Urinary bladder (tissue), 4 donors: ENCODE results near the gene PADI3. TPM values are rescaled to one million over a fixed set of nuclear protein-coding genes. Genes with fewer than 3 reads are reported as not detected.
"Not testable (repeated sequence)": the region's sequence is repeated elsewhere in the genome, so short reads cannot be mapped to it uniquely, and the experiment has no call there.

Experiments used
- DNase-seq: peaks from one replicate; pipeline ENCODE4 v3.0.0-alpha.2; 2015; ENCODE audit errors: extremely low spot score
- H3K27ac ChIP-seq: one replicate; pipeline ENCODE4 v1.5.1; 2013; ENCODE audit warnings: low read depth, mild to moderate bottlenecking, moderate library complexity
- H3K36me3 ChIP-seq: one replicate; pipeline ENCODE4 v1.6.1; 2013; ENCODE audit warnings: mild to moderate bottlenecking, moderate library complexity; ENCODE audit not compliant: insufficient read depth
- H3K4me1 ChIP-seq: one replicate; pipeline ENCODE4 v1.6.1; 2013; ENCODE audit warnings: mild to moderate bottlenecking, moderate library complexity; ENCODE audit not compliant: insufficient read depth
- H3K4me3 ChIP-seq: one replicate; pipeline ENCODE4 v1.5.1; 2013; ENCODE audit warnings: low read depth, low read length
- WGBS: extraction: QIAGEN DNeasy Blood & Tissue Kit; methylation state at CpG from one replicate; pipeline ENCODE4 v1.1.7; 2013; 5-methylcytosine and 5-hydroxymethylcytosine counted together
- polyA plus RNA-seq: library from polyadenylated mRNA; stranded (reverse); fragments of 200-250 nt; gene quantifications from one replicate; pipeline ENCODE4 v1.2.3, GENCODE V29; 2013
- small RNA-seq: library from RNA; depleted of rRNA; stranded (forward); fragments of <200 nt; gene quantifications from one replicate; pipeline ENCODE3, GENCODE V24; 2014
- total RNA-seq: library from RNA; depleted of rRNA; stranded (reverse); fragments of >200 nt; gene quantifications from one replicate; pipeline ENCODE4 v1.2.3, GENCODE V29; 2014
- donor health status: healthy with polysubstance abuse.
- donor health status: healthy.

The PADI3 gene
- total and polyA plus RNA-seq, 2 donors: 6.9 to 11.6 TPM

DNA sequence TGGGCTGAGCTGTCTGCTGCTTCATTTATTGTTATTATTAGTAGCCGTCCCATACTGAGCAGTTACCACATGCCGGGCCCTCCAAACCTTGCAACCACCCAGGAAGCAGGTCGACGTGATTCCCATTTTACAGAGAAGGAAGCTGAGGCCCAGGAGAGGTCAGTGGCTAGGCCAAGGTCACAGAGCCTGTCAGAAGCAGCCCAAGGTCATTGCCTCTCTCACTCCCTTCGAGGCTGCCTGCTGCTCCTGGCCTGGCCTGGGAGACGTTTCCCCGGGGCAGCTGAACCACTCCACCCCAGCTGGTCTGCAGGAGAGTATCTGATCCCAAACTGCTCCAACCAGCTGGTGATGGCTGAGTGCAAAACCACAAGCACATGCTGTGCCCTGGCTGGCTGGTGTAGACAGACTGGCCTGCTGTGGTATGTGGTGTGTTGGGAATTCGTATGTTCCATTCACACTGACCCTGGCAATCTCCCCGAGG is 65.6 kb downstream of the PADI3 start:
- Histone ChIP-seq H3K4me3 (no peak overlapping the region), H3K27ac (no peak overlapping the region), H3K4me1 (no peaks in the 10 kb centered on the region), H3K36me3 (no peaks in the 10 kb centered on the region)
- no peak for DNase-seq
- WGBS: 56% methylated on average over 9 of the region's 9 CpGs

DNA sequence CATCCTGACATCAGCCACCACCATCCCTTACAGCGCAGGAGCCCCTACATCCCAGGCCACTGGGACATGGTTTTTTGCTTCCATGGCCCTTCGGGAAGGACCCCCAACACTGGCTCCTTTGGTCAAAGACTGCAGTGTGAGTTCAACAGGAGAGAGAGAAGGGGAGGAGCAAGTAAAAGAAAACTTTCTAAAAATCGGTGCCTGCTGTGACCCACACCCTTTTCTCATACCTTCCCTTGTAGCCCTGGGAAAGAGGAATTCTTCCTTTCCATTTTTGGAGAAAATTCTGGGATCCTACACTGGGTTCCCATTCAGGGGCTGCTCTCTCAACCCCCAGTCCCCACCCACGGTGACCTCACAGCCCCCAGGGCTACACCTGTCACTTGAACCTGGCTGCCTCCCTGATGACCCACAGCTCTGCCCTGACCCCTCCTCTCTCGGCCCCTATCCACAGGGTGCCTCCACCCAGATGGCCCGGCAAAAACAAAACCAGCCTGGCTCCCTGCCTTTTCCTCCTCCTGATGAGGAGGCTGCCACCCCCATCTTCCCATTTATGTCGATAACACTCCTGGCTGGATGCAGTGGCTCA is 66.7 kb downstream of the PADI3 start:
- no peaks in the 10 kb centered on the region for H3K4me1 ChIP-seq
- no peaks in the 10 kb centered on the region for H3K36me3 ChIP-seq
- no peak overlapping the region for H3K4me3 ChIP-seq
- no peak overlapping the region for H3K27ac ChIP-seq
- DNase-seq: no peak
- WGBS: 41% methylated on average over 7 of the region's 7 CpGs

GRCh38 chr1:17316704-17317103 is 67.8 kb downstream of the PADI3 start:
- H3K4me1 ChIP-seq: no peaks in the 10 kb centered on the region
- H3K36me3 ChIP-seq: no peaks in the 10 kb centered on the region
- H3K27ac ChIP-seq: no peak overlapping the region
- H3K4me3 ChIP-seq: no peak overlapping the region
- 83% methylated on average over 9 of the region's 9 CpGs for WGBS
- DNase-seq: no peak

GRCh38 chr1:17318262-17318661 is 69.4 kb downstream of the PADI3 start:
- H3K36me3 ChIP-seq: no peaks in the 10 kb centered on the region
- no peaks in the 10 kb centered on the region for H3K4me1 ChIP-seq
- DNase-seq: no peak
- WGBS: 57% methylated on average over 6 of the region's 6 CpGs
- H3K4me3 ChIP-seq: no peak overlapping the region
- no peak overlapping the region for H3K27ac ChIP-seq

GRCh38 chr1:17319561-17320350 is 70.9 kb downstream of the PADI3 start:
- H3K36me3 ChIP-seq: no peaks in the 10 kb centered on the region
- DNase-seq: no peak
- H3K4me1 ChIP-seq: no peaks in the 10 kb centered on the region
- WGBS: 89% methylated on average over 11 of the region's 11 CpGs
- H3K4me3 ChIP-seq: no peak overlapping the region
- no peak overlapping the region for H3K27ac ChIP-seq

- not testable (repeated sequence) for H3K4me1 ChIP-seq, DNase-seq, H3K27ac ChIP-seq, H3K4me3 ChIP-seq, H3K36me3 ChIP-seq
- WGBS: 67% methylated on average over 6 of the region's 6 CpGs
Observed at GRCh38 chr1:17321857-17322390, 73.0 kb downstream of the PADI3 start.

- H3K4me3 ChIP-seq: no peak overlapping the region
- H3K27ac ChIP-seq: no peak overlapping the region
- no peaks in the 10 kb centered on the region for H3K36me3 ChIP-seq
- no peak for DNase-seq
- WGBS: 74% methylated on average over 5 of the region's 5 CpGs
- no peaks in the 10 kb centered on the region for H3K4me1 ChIP-seq
Observed at GRCh38 chr1:17328855-17329254, 80.0 kb downstream of the PADI3 start.

DNA sequence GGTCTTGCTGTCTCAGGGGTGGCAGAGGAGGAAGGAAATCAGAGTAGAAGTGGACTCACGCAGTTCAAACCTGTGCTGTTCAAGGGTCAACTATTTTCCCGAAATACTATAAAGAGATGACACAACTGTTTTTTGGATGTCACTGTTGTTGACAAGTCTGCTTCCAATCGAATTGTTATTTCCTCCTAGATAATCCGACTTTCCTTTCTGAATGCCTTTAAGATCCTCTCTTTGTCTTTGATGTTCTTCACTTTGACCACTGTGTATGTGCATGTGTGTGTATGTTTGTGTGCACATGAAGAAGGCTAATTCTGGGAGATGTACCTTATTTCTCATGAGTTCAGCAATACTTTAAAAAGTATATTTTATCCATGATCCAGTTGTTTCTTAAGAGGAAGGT is 80.7 kb downstream of the PADI3 start:
- WGBS: 88% methylated on average over 4 of the region's 4 CpGs
- Histone ChIP-seq H3K36me3 (no peaks in the 10 kb centered on the region), H3K27ac (no peak overlapping the region), H3K4me3 (no peak overlapping the region), H3K4me1 (no peaks in the 10 kb centered on the region)
- no peak for DNase-seq

- Histone ChIP-seq H3K4me1 (no peaks in the 10 kb centered on the region), H3K4me3 (no peak overlapping the region), H3K36me3 (no peaks in the 10 kb centered on the region), H3K27ac (no peak overlapping the region)
- WGBS: 71% methylated on average over 7 of the region's 7 CpGs
- no peak for DNase-seq
Observed at GRCh38 chr1:17330856-17331255, 82.0 kb downstream of the PADI3 start.

- WGBS: 91% methylated on average over 8 of the region's 8 CpGs
- DNase-seq: no peak
- H3K36me3 ChIP-seq: no peaks in the 10 kb centered on the region
- H3K27ac ChIP-seq: no peak overlapping the region
- no peak overlapping the region for H3K4me3 ChIP-seq
- H3K4me1 ChIP-seq: no peaks in the 10 kb centered on the region
Observed at GRCh38 chr1:17333081-17333480, 84.2 kb downstream of the PADI3 start.

Small RNA genes lying within 50 kb of the gene (small RNA-seq; reads per million reads assigned to genes)
- gene MIR3972: not detected

Other genes starting within 250 kb of the PADI3 start
- gene ATP13A2, start 237.2 kb upstream of the PADI3 start, total RNA-seq: 13.9 TPM
- gene ATP13A2, start 237.2 kb upstream of the PADI3 start, polyA plus RNA-seq: 23.6 TPM
- 84.1 TPM for gene SDHB, start 195.1 kb upstream of the PADI3 start, total RNA-seq
- gene SDHB, start 195.1 kb upstream of the PADI3 start, polyA plus RNA-seq: 114 TPM
- 5.6 TPM for gene PADI2, start 129.6 kb upstream of the PADI3 start, total RNA-seq
- gene PADI2, start 129.6 kb upstream of the PADI3 start, polyA plus RNA-seq: 0.48 TPM
- 0.16 TPM for gene PADI1, start 44.0 kb upstream of the PADI3 start, total RNA-seq
- gene PADI1, start 44.0 kb upstream of the PADI3 start, polyA plus RNA-seq: 0.18 TPM
- not detected for gene PADI4, start 59.1 kb downstream of the PADI3 start, total RNA-seq
- 0.10 TPM for gene PADI4, start 59.1 kb downstream of the PADI3 start, polyA plus RNA-seq
- not detected for gene PADI6, start 123.1 kb downstream of the PADI3 start, total RNA-seq
- not detected for gene PADI6, start 123.1 kb downstream of the PADI3 start, polyA plus RNA-seq
- 36.9 TPM for gene RCC2, start 190.6 kb downstream of the PADI3 start, total RNA-seq
- 24.0 TPM for gene RCC2, start 190.6 kb downstream of the PADI3 start, polyA plus RNA-seq